ENCODE data around the gene DLGAP1. TPM values are rescaled to one million over a fixed set of nuclear protein-coding genes. Genes with fewer than 3 reads are reported as not detected.

Gene DLGAP1
- total and polyA plus RNA-seq, 2 of the 13 experiments (the other 11 are each of a cell fraction or from before 2014, with no cell fraction given), result 0.01 TPM; not detected in 1

GRCh38 chr18:3782901-3783300 lies 672.2 kb downstream of the DLGAP1 start:
- TF ChIP-seq KAT2B (IDR thresholded peaks at IDR 0.05; ENCODE audit: borderline replicate concordance, low read depth, low read length) (no peak), RFX1 (IDR thresholded peaks at IDR 0.05) (no peak), MXD4 (CRISPR knock-in tag; IDR thresholded peaks at IDR 0.05) (no peak), ZNF646 (CRISPR knock-in tag; IDR thresholded peaks at IDR 0.05) (no peak), ESRRA (CRISPR knock-in tag; IDR thresholded peaks at IDR 0.05; ENCODE audit: low read depth) (no peak), ZSCAN30 (CRISPR knock-in tag; IDR thresholded peaks at IDR 0.05) (no peak), BCL3 (CRISPR knock-in tag; IDR thresholded peaks at IDR 0.05) (no peak), SKI (IDR thresholded peaks at IDR 0.05; ENCODE audit: partially characterized antibody) (no peak), TAF15 (IDR thresholded peaks at IDR 0.05; ENCODE audit: low read depth, low read length, poor library complexity, severe bottlenecking) (no peak), NR2F2 (IDR thresholded peaks at IDR 0.05; ENCODE audit: borderline replicate concordance, low read depth) (no peak), ARHGAP35 (CRISPR knock-in tag; IDR thresholded peaks at IDR 0.05; ENCODE audit: borderline replicate concordance) (no peak), ATF1 (CRISPR knock-in tag; IDR thresholded peaks at IDR 0.05) (no peak)
- Histone ChIP-seq H3K27ac (ENCODE audit: extremely low read length, insufficient read depth, low read length) (no peak overlapping the region), H3K4me2 (ENCODE audit: low read depth, low read length) (no peak overlapping the region), H3K9ac (ENCODE audit: insufficient read depth, low read depth, low read length) (no peak overlapping the region), H3K27me3 (ENCODE audit: control insufficient read depth in 1 of 2, insufficient read depth in 2 of 2, low read length in 2 of 2) (peaks cover 3 to 22% of the 10 kb centered on the region in 2 experiments; a peak in 2 of 5 replicates), H2AFZ (ENCODE audit: low read length) (no peak overlapping the region), H3K79me2 (ENCODE audit: insufficient read depth, low read length) (no peaks in the 10 kb centered on the region), H4K20me1 (ENCODE audit: insufficient read depth, low read length) (no peaks in the 10 kb centered on the region), H3K4me1 (ENCODE audit: insufficient read depth, low read length) (no peaks in the 10 kb centered on the region), H3K4me3 (replicated peaks in 1 of 3; ENCODE audit: insufficient read depth in 1 of 3, low read depth in 2 of 3, low read length in 3 of 3) (no peak overlapping the region), H3K9me3 (ENCODE audit: low read length) (no peaks in the 10 kb centered on the region), H3K36me3 (replicated peaks in 1 of 2; ENCODE audit: control insufficient read depth in 1 of 2, insufficient read depth in 2 of 2, low read length in 2 of 2) (no peaks in the 10 kb centered on the region)
- DNase-seq (ENCODE audit: low spot score), result no peak
- WGBS (ENCODE audit: low lambda C conversion rate), result 3% methylated on average over 1 of the region's 1 CpG
- POLR2A ChIA-PET, result no interaction called here
- ATAC-seq, result no peak
- in situ Hi-C loops (cut with HindIII; ENCODE audit: extremely low pct_ligation_motif_present, low pct_unique_long_range_greater_than_20kb) (no loop called here), intact Hi-C loops (cut with micrococcal nuclease; ENCODE audit: unreplicated experiment) (no loop called here)
- no TSS peak for BruUV-seq (replicated peaks)
- CTCF ChIA-PET (ENCODE audit: low intra/inter-chr PET ratio, low total read pairs), result no interaction called here
- FAIRE-seq, result no peak

All from HepG2 (cell line).